IMR-90 (cell line): ENCODE data around the gene CMSS1. TPM values are rescaled to one million over a fixed set of nuclear protein-coding genes. Genes with fewer than 3 reads are reported as not detected.

ENCODE experiments used
- ATAC-seq: fragments of 200-7000 bp; cut with Tn5 transposase; 2 replicates; pipeline ENCODE4 v1.9.1; 2020; ENCODE audit warnings: low read depth, mild to moderate bottlenecking, moderate library complexity
- BruUV-seq: library from RNA; stranded (reverse); fragments of 400-500 nt; replicated peaks from 2 replicates; lab custom pipeline; 2021; lab: Mats Ljungman, UMichigan
- CTCF ChIA-PET: fragments of 300-600 bp; formaldehyde crosslinking; extraction: SDS; loops from one replicate; lab custom pipeline; 2021; ENCODE audit warnings: antibody characterized with exemption; lab: Yijun Ruan, JAX
- POLR2A ChIA-PET: fragments of 300-600 bp; sonication (Branson Sonifier 250); formaldehyde crosslinking; loops from one replicate; lab custom pipeline; 2022; ENCODE audit warnings: antibody characterized with exemption; ENCODE audit not compliant: unreplicated experiment; lab: Charles Lee
- DNase-seq: peaks from one replicate; pipeline ENCODE4 v3.0.0; 2013
- H2AFZ ChIP-seq: replicated peaks from 2 replicates; pipeline ENCODE3; 2013; ENCODE audit warnings: low read length, mild to moderate bottlenecking; ENCODE audit not compliant: poor library complexity
- H2AK5ac ChIP-seq: 2 replicates; pipeline ENCODE4 v1.6.1; 2013; ENCODE audit warnings: low read depth, low read length, inconsistent platforms
- H2AK9ac ChIP-seq: replicated peaks from 2 replicates; pipeline ENCODE3; 2013; ENCODE audit warnings: mild to moderate bottlenecking, low read depth, low read length, moderate library complexity; ENCODE audit not compliant: poor library complexity
- H2BK120ac ChIP-seq: 2 replicates; pipeline ENCODE4 v1.6.1; 2013; ENCODE audit warnings: low read depth, low read length, inconsistent platforms
- H2BK15ac ChIP-seq: 3 replicates; pipeline ENCODE4 v1.6.1; 2013; ENCODE audit warnings: low read depth, low read length, inconsistent platforms
- H2BK20ac ChIP-seq: 2 replicates; pipeline ENCODE4 v1.6.1; 2013; ENCODE audit warnings: low read depth, mild to moderate bottlenecking, inconsistent platforms, low read length, moderate library complexity
- H2BK5ac ChIP-seq: 2 replicates; pipeline ENCODE4 v1.6.1; 2013; ENCODE audit warnings: mild to moderate bottlenecking, low read depth, low read length, inconsistent platforms; ENCODE audit not compliant: poor library complexity, severe bottlenecking
- H3K14ac ChIP-seq: replicated peaks from 2 replicates; pipeline ENCODE4 v1.6.1; 2013; ENCODE audit warnings: low read depth, low read length, inconsistent platforms
- H3K18ac ChIP-seq: 2 replicates; pipeline ENCODE4 v1.6.1; 2013; ENCODE audit warnings: low read depth, low read length, control low read depth
- H3K23ac ChIP-seq: 2 replicates; pipeline ENCODE4 v1.6.1; 2013; ENCODE audit warnings: low read depth, low read length, inconsistent platforms
- H3K27ac ChIP-seq: 2 replicates; pipeline ENCODE4 v1.5.1; 2013; ENCODE audit warnings: mild to moderate bottlenecking, control low read depth, low read length; ENCODE audit not compliant: insufficient read depth
- H3K27me3 ChIP-seq: 2 replicates; pipeline ENCODE4 v1.6.1; 2013; ENCODE audit warnings: low read length; ENCODE audit not compliant: control insufficient read depth, insufficient read depth
- H3K36me3 ChIP-seq: 2 replicates; pipeline ENCODE4 v1.6.1; 2013; ENCODE audit warnings: low read length, mixed read lengths; ENCODE audit not compliant: control insufficient read depth, insufficient read depth
- H3K4ac ChIP-seq: 2 replicates; pipeline ENCODE4 v1.6.1; 2013; ENCODE audit warnings: low read depth, low read length, inconsistent platforms
- H3K4me1 ChIP-seq: 2 replicates; pipeline ENCODE4 v1.6.1; 2013; ENCODE audit warnings: low read length, mixed read lengths; ENCODE audit not compliant: control insufficient read depth, insufficient read depth
- H3K4me2 ChIP-seq: 2 replicates; pipeline ENCODE4 v1.6.1; 2013; ENCODE audit warnings: low read depth, mild to moderate bottlenecking, control low read depth, low read length, moderate library complexity
- H3K4me3 ChIP-seq: 2 replicates; pipeline ENCODE4 v1.5.1; 2013; ENCODE audit warnings: low read depth, mild to moderate bottlenecking, control low read depth, low read length, moderate library complexity; ENCODE audit not compliant: insufficient read depth
- H3K56ac ChIP-seq: 2 replicates; pipeline ENCODE4 v1.6.1; 2013; ENCODE audit warnings: low read length, inconsistent platforms; ENCODE audit not compliant: insufficient read depth; ENCODE audit errors: extremely low read depth
- H3K79me1 ChIP-seq, 2 experiments: 2 replicates each; pipeline ENCODE4 v1.6.1; 2013; ENCODE audit warnings: low read length in 2 of 2, inconsistent platforms in 1 of 2, low read depth in 1 of 2
- H3K9ac ChIP-seq: 2 replicates; pipeline ENCODE4 v1.6.1; 2013; ENCODE audit warnings: low read depth, low read length, control low read depth
- H3K9me1 ChIP-seq: 2 replicates; pipeline ENCODE4 v1.6.1; 2013; ENCODE audit warnings: low read length, inconsistent platforms; ENCODE audit not compliant: insufficient read depth
- H3K9me3 ChIP-seq: 2 replicates; pipeline ENCODE4 v1.6.1; 2013; ENCODE audit warnings: low read length; ENCODE audit not compliant: control insufficient read depth, insufficient read depth
- H4K20me1 ChIP-seq: 2 replicates; pipeline ENCODE4 v1.6.1; 2013; ENCODE audit warnings: low read length, inconsistent platforms; ENCODE audit not compliant: insufficient read depth
- H4K5ac ChIP-seq: 2 replicates; pipeline ENCODE4 v1.6.1; 2013; ENCODE audit warnings: mild to moderate bottlenecking, low read depth, low read length, control low read depth
- H4K8ac ChIP-seq, 2 experiments: 2 replicates each; pipeline ENCODE4 v1.6.1; 2013; ENCODE audit warnings: low read depth in 2 of 2, low read length in 2 of 2, control low read depth in 1 of 2, inconsistent platforms in 1 of 2
- H4K91ac ChIP-seq: 2 replicates; pipeline ENCODE4 v1.6.1; 2013; ENCODE audit warnings: low read depth, low read length, inconsistent platforms; ENCODE audit not compliant: insufficient read depth
- MAFK ChIP-seq: IDR thresholded peaks from 2 replicates; pipeline ENCODE4 v1.6.1; 2012; ENCODE audit warnings: low read depth, low read length, improper control_type of control experiment
- NFE2L2 ChIP-seq: fragments of 150-350 bp; IDR thresholded peaks from 2 replicates; pipeline ENCODE4 v1.6.1; 2016; ENCODE audit warnings: low read depth, mild to moderate bottlenecking, low read length
- WGBS, 2 experiments: methylation state at CpG; one replicate each; pipeline versions ENCODE4 v1.1.5 to v1.1.7; 2013; ENCODE audit warnings: missing lambda C conversion rate in 2 of 2; ENCODE audit not compliant: insufficient read length in 1 of 2; ENCODE audit errors: extremely low coverage in 2 of 2; 5-methylcytosine and 5-hydroxymethylcytosine counted together
- dilution Hi-C: fragments of 300-500 bp; cut with HindIII; formaldehyde crosslinking; loops from one replicate; pipeline ENCODE4 v1.14.3; 2018; ENCODE audit warnings: low sequenced_read_pairs; ENCODE audit not compliant: unreplicated experiment
- in situ Hi-C: fragments of 300-500 bp; cut with MboI; formaldehyde crosslinking; loops from 3 replicates; pipeline ENCODE4 v1.14.3; 2019; ENCODE audit warnings: low sequenced_read_pairs, inconsistent platforms, mixed read lengths
- intact Hi-C: fragments of 100-400 bp; cut with micrococcal nuclease; formaldehyde crosslinking; loops from 2 replicates; pipeline ENCODE4 v1.10.0; 2022
- polyA plus RNA-seq, 3 experiments: library from polyadenylated mRNA; depleted of rRNA; stranded (reverse); fragments of >200 nt; gene quantifications; 2 replicates each; pipeline ENCODE4 v1.2.3, GENCODE V29; 2012; ENCODE audit warnings: low replicate concordance in 1 of 3
- total RNA-seq: library from RNA; depleted of rRNA; stranded (reverse); fragments of >200 nt; gene quantifications from 2 replicates; pipeline ENCODE4 v1.2.3, GENCODE V29; 2012
- TF ChIP-seq, protein P1 (sequence below): fragments of 150-350 bp; IDR thresholded peaks from 2 replicates; pipeline ENCODE4 v1.6.1; 2016; ENCODE audit warnings: low read depth, mild to moderate bottlenecking, low read length, moderate library complexity, borderline replicate concordance
- TF ChIP-seq, protein P2 (sequence below): fragments of 150-350 bp; IDR thresholded peaks from 2 replicates; pipeline ENCODE4 v1.6.1; 2017; ENCODE audit warnings: mild to moderate bottlenecking, antibody characterized with exemption, low read length, low read depth

CMSS1 gene
- total and polyA plus RNA-seq, 2 of the 4 experiments (the other 2 are of a cell fraction): 12.5 to 13.6 TPM

DNA sequence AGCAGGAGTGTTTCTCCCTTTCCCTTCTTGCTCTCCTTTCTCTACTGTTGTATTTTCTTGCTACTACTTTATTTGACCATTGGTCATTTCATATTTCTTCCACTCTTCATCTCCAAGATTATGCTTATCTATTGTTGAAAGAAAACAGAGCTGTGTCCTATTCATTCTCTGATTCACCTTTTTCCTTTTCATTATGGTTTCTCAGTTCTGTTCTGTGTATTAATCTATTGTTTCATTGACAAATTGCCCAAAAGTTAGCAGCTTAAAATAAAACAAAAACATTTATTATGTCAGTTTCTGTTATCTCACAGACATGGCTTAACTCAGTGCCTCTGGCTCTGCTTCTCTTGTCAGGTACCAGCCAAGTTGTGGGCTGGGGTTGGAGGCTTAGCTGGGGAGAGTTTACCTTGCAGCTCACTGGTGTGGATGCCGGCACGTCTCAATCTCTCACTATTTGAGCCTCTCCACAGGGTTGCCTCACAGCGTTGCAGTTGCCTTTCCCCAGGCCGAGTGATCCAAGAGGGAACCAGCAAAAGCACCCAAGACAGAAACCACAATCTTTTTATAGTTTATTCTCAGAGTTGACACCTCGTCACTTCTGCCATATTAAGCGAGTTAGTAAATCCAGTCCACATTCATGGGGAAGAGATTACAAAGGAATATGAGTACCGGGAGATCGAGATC is 333.5 kb downstream of the CMSS1 start (continued):
- TF ChIP-seq, protein P1, sequence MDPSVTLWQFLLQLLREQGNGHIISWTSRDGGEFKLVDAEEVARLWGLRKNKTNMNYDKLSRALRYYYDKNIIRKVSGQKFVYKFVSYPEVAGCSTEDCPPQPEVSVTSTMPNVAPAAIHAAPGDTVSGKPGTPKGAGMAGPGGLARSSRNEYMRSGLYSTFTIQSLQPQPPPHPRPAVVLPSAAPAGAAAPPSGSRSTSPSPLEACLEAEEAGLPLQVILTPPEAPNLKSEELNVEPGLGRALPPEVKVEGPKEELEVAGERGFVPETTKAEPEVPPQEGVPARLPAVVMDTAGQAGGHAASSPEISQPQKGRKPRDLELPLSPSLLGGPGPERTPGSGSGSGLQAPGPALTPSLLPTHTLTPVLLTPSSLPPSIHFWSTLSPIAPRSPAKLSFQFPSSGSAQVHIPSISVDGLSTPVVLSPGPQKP: no peak

GRCh38 chr3:100154171-100154570 is 336.5 kb downstream of the CMSS1 start:
- no peak overlapping the region for H2BK15ac ChIP-seq
- ChIA-PET CTCF (no interaction called here), POLR2A (no interaction called here)
- peaks cover 6% of the 10 kb centered on the region for H3K4me1 ChIP-seq
- H2BK120ac ChIP-seq: no peak overlapping the region
- H3K36me3 ChIP-seq: no peaks in the 10 kb centered on the region
- H4K91ac ChIP-seq: no peak overlapping the region
- H3K27ac ChIP-seq: no peak overlapping the region
- no peak overlapping the region for H3K56ac ChIP-seq
- no peak overlapping the region for H4K5ac ChIP-seq
- no peak overlapping the region for H3K18ac ChIP-seq
- H4K8ac ChIP-seq: no peak overlapping the region
- no peak overlapping the region for H2AK9ac ChIP-seq
- no TSS peak for BruUV-seq
- H3K27me3 ChIP-seq: no peaks in the 10 kb centered on the region
- no peak overlapping the region for H3K4me2 ChIP-seq
- intact Hi-C loops (no loop called here), dilution Hi-C loops (no loop called here), in situ Hi-C loops (no loop called here)
- no peak overlapping the region for H3K9ac ChIP-seq
- no peak overlapping the region for H3K4ac ChIP-seq
- H2AFZ ChIP-seq: no peak overlapping the region
- ATAC-seq (no peak), DNase-seq (no peak)
- no peak overlapping the region for H2BK5ac ChIP-seq
- no peak overlapping the region for H2AK5ac ChIP-seq
- 0 out of 2 replicates have a peak, but pooled peaks cover 3% of the 10 kb centered on the region for H3K9me1 ChIP-seq
- TF ChIP-seq, protein P2, sequence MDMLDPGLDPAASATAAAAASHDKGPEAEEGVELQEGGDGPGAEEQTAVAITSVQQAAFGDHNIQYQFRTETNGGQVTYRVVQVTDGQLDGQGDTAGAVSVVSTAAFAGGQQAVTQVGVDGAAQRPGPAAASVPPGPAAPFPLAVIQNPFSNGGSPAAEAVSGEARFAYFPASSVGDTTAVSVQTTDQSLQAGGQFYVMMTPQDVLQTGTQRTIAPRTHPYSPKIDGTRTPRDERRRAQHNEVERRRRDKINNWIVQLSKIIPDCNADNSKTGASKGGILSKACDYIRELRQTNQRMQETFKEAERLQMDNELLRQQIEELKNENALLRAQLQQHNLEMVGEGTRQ: no peak
- TF ChIP-seq MAFK (peak; percentile 73), NFE2L2 (peak; percentile 91)
- H3K4me3 ChIP-seq: no peak overlapping the region
- no peaks in the 10 kb centered on the region for H3K79me1 ChIP-seq
- H3K23ac ChIP-seq: no peak overlapping the region
- H2BK20ac ChIP-seq: no peak overlapping the region
- H3K9me3 ChIP-seq: peaks cover 5% of the 10 kb centered on the region
- no peak overlapping the region for H3K14ac ChIP-seq
- H4K20me1 ChIP-seq: no peaks in the 10 kb centered on the region
- no CpG with 5 or more reads among the region's 1 CpG for WGBS, 2 experiments
